Measurements from ENCODE around the gene DYNC2LI1.

DNA sequence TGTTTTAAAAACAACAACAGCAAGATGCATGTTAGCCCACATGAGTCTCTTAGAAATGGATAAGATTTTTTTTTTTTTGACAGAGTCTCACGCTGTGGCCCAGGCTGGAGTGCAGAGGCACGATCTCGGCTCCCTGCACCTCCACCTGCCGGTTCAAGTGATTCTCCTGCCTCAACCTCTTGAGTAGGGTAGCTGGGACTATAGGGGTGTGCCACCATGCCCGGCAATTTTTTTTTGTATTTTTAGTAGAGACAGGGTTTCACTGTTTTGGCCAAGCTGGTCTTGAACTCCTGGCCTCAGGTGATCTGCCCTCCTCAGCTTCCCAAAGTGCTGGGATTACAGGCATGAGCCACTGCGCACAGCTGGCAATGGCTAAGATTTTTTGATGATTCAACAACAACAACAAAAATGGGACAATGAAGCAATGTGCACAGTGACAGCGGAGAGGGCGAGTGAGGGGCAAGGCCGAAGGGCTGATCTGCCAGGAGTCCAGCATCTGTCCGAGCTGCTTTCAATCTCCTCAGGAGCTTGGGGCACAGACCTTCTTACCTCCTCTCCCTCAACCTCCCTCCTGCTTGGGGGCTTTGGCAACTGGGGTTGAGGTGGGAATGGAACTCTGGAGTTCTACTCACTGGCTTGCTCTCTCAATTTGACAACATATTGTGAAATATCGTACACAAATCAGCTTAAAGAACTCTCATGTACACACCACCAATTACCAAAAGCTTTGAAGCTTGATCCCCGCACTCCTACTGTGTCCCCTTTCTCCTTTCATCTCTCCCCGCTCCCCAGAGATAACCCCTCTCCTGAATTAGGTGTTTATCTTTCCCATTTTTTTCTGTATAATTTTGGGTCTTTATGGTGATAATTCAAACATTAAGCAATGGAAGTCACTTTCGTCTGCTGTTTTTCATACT is 68.4 kb downstream of the DYNC2LI1 start:
- TF ChIP-seq, protein P1, sequence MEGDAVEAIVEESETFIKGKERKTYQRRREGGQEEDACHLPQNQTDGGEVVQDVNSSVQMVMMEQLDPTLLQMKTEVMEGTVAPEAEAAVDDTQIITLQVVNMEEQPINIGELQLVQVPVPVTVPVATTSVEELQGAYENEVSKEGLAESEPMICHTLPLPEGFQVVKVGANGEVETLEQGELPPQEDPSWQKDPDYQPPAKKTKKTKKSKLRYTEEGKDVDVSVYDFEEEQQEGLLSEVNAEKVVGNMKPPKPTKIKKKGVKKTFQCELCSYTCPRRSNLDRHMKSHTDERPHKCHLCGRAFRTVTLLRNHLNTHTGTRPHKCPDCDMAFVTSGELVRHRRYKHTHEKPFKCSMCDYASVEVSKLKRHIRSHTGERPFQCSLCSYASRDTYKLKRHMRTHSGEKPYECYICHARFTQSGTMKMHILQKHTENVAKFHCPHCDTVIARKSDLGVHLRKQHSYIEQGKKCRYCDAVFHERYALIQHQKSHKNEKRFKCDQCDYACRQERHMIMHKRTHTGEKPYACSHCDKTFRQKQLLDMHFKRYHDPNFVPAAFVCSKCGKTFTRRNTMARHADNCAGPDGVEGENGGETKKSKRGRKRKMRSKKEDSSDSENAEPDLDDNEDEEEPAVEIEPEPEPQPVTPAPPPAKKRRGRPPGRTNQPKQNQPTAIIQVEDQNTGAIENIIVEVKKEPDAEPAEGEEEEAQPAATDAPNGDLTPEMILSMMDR (IDR thresholded peaks at IDR 0.05): no peak
- TF ChIP-seq EZH2 (IDR thresholded peaks at IDR 0.05; ENCODE audit: borderline replicate concordance, insufficient read depth, low read depth, low read length, poor library complexity, severe bottlenecking): no peak

Data from B cell (primary cell).